GM18858 (cell line): ENCODE measurements around the gene RP2.

Source experiments
- ATAC-seq: cut with Tn5 transposase; IDR thresholded peaks from one replicate; pipeline ENCODE4 v1.9.1; 2021; ENCODE audit not compliant: unreplicated experiment

The RP2 gene

GRCh38 chrX:46917622-46918021, 80.8 kb downstream of the RP2 start:
- no peak for ATAC-seq

GRCh38 chrX:46918434-46918833, 81.6 kb downstream of the RP2 start:
- ATAC-seq, result no peak

GRCh38 chrX:46920235-46920634, 83.4 kb downstream of the RP2 start:
- ATAC-seq, result no peak

GRCh38 chrX:46922611-46923010, 85.8 kb downstream of the RP2 start:
- ATAC-seq, result no peak

GRCh38 chrX:46927718-46928117, 90.9 kb downstream of the RP2 start:
- no peak for ATAC-seq

GRCh38 chrX:46929439-46930261, 92.8 kb downstream of the RP2 start:
- ATAC-seq, result no peak
